DMS53 treated with DMSO at 0.1 percent for 48 hours (cell line): ENCODE data around the gene LRRC40.
"Not testable (repeated sequence)": the region's sequence is repeated elsewhere in the genome, so short reads cannot be mapped to it uniquely, and the experiment has no call there.

Source experiments
- DNase-seq: peaks from one replicate; lab custom pipeline; 2025; ENCODE audit not compliant: unreplicated experiment; lab: John Stamatoyannopoulos, UW

The LRRC40 gene

GRCh38 chr1:70205434-70206118 is at the start of gene LRRC40:
TSS of gene LRRC40 (minus strand) at chr1:70205579. CDS start at chr1:70205540, 39 bp downstream.
- peak; percentile 95 for DNase-seq

DNA sequence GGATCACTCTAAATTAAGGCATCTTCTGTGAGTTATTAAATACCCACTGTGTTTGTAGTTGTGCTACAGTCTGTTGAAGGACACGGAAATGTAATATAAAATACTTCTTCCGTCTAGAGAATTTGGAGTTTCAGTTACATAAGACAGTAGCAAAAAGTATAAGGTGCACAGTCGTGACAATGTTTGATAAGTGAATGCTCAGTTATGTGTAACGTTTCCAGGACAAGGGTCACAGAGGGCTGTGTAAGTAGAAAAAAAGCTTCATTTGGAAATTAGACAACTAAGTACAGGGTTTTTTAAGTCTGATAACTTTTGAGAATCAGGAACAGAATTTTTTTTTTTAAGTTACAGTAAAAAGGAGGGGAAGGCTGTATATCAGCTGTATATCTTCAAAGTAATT is 43.4 kb upstream of the LRRC40 start:
- DNase-seq, result no peak

GRCh38 chr1:70247768-70248167 is 42.4 kb upstream of the LRRC40 start:
- DNase-seq, result no peak

- no peak for DNase-seq
Observed at GRCh38 chr1:70247122-70247521, 41.7 kb upstream of the LRRC40 start.

DNA sequence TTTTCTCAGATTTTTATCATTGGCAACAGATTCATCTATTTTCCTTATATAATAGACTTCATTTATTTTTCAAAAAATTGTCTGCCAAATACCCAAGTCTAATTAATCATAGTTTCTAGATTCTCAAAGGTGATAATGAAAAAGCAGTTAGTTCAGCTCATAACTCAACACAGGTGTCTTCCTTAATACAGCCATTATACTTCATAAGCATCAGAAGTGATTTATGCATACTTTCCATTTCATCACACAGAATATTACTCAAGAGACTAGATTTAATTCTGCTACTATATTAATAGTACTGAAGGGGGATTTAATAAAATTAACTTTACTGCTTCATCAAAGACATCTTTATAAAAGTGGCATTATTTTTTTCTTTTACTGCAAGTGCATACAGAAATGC is 34.6 kb upstream of the LRRC40 start:
- DNase-seq, result no peak

- no peak for DNase-seq
Observed at GRCh38 chr1:70234733-70235132, 29.4 kb upstream of the LRRC40 start.

DNA sequence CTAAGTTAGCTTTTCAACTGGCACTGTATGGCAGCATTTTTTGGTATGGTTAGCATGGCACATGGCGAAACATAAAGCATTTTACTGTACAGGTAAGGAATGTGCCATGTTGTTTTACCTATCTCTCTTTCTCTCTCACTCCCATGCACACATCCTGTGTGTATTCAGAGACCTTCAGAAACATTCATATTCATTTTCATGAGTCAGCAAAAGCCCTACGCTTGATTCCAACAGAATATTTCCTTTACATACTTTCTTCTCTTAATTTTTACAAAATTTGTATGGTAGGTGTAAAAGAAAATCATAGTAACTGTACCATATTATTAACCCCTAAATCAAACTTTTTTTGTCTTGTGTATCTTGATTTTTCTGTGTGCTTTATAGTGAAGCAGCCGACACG is 26.1 kb upstream of the LRRC40 start:
- DNase-seq, result no peak

DNA sequence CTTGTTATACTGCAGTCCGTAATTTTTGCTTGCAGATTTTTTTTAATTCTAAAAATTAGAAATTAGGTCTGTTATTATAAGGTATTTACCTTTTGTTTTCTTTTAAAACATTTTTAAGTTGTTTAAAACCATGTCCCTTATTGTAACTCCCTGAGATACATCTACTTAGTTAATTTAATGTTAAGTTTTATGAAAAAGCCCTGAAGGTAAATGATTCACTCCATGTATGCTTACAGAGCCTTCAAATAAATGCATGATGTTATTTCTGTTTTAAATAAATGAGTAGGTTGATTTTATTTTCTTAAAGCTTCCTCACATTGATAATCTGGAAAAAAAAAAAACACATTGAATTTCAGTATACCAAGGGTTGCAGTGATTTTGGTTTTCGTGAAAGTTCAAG is 23.3 kb upstream of the LRRC40 start:
- no peak for DNase-seq

DNA sequence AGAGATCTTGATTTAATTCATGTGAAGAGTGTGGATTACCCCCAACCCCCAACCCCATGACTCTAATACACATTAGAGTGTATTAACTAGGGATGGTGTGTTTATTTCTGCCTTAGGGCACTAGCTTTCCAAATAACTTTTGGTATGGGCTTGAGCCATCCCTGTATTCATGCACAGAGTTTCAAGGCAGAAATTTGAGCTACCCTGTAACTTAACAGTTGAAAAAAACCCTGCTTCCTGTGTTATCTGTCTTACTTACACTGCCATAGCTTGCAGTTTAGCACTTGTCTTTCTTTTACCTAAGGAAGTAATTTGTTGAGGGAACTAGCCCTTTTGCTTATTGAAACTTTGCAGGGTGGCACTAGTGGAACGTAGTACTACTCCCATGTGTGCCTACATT is 22.1 kb upstream of the LRRC40 start:
- no peak for DNase-seq

- no peak for DNase-seq
Observed at GRCh38 chr1:70224954-70225353, 19.6 kb upstream of the LRRC40 start.

DNA sequence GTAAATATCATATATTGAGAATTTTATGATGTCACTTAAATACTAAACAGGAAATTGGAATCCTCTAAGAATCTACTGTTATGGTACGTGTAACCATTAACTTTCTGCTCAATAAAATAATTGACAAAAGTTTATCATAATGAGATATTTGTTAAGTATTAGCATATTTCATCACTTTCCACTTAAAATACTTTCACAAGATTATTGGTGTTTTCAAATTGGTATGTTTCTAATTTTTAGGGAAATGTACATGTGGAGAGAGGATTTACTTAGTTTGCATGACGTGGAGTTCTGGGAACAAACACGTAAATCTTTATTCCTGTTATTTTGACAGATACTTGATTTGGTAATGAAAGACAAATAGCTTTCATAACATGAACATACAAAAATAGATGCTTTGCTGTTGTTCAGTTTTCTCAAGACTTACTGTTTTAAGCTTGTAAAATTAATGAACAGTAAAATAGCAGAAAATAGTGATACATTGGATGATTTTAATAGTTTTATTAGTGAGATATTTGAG is 17.4 kb upstream of the LRRC40 start:
- DNase-seq, result no peak

DNA sequence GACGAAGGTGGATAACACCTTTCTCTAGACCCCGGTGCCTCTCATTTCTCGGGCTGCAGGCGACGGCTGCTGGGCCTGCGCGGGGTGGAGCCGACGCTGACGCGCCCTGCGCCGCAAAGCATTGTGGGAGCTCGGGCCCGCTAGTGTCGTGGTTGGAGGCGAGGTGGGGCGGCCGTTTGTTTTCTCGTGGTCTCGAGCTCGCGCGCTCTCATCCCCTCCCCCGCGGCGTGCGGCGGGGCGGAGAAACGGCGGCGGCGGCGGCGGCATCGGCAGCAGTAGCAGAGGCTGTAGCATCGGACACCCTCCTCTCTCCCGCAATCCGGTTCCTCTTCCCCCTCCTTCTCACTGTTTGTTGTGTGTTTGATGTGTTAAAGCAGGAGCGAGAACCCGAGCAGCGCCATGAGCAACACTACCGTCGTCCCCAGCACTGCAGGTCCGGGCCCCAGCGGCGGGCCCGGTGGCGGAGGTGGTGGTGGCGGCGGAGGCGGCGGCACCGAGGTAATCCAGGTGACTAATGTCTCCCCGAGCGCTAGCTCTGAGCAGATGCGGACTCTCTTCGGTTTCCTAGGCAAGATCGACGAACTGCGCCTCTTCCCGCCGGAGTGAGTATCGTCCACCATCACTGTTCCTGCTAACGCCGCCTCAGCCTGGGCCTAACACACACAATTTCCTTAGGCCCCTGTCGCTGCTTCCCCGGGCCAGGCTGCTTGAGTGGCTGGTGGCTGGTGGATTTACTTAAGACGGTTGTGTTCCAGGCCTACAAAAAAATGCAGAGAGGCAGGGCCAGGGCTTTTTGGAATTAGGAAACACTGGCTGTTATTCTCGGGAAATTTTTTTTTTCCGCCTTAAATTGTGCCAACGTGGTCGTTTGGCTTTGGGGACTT is 16.1 kb upstream of the LRRC40 start, which contains the start of gene SRSF11:
Gene SRSF11 (plus strand): TSS at position 143 of the 884 bp plus-strand sequence. CDS start 257 bp downstream, at position 400.
- peak; percentile 96 for DNase-seq

DNA sequence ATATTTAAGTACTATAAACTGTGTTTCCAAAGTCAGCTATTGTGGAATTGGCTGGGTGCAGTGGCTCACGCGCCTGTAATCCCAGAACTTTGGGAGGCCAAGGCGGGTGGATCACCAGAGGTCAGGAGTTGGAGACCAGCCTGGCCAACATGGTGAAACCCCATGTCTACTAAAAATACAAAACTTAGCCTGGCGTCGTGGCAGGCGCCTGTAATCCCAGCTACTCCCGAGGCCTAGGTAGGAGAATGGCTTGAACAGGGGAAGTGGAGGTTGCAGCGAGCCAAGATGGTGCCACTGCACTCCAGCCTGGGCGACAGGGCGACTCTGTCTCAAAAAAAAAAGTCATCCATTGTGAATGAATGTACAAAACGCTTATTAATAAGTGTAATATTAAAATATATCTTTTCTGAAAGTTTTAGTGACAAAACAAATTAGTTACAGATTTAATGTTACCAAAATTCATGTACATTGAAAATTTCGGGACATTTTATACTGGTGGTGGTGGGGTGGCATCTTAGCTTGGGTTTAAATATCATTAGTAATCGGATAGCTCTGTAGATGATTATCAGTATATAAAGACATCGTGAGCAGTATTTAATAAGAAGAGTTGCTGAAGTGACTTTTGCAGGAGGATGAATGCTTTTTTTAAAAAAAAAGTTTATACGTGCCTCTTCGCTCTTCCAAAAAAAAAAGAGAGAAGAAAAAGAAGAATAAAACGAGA is 15.3 kb upstream of the LRRC40 start:
- no peak for DNase-seq

DNA sequence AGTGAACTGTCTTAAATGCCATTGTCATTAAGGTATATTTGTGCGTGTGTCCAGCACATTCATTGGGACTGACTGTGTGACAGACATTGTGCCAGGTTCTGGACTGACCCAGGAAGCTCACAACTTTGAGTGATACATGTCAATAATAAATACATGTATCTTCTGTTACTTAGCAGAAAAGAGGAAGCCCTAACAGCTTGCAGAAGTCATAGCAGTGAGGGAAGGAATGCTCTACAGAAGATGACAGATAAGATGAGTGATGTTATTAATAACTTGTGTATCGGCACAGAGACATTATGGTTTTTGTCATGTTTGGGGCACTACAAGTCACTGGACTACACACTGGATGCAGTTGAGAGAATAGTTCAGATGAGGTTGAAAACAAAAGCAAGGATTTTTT is 14.6 kb upstream of the LRRC40 start:
- DNase-seq, result no peak

GRCh38 chr1:70211541-70211940 is 6.2 kb upstream of the LRRC40 start:
- no peak for DNase-seq

GRCh38 chr1:70210820-70211219 is 5.4 kb upstream of the LRRC40 start:
- no peak for DNase-seq

DNA sequence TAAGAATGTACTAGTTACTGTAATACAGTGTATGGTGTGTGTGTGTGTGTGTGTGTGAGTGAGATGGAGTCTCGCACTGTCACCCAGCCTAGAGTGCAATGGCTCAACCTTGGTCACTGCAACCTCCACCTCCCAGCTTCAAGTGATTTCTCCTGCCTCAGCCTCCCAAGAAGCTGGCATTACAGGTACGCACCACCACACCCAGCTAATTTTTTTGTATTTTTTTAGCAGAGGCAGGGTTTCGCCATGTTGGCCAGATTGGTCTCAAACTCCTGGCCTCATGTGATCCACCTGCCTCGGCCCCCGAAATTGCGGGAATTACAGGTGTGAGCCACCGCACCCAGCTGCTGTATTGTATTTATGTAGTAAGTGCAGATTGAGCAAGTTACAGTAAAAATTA is 2.9 kb upstream of the LRRC40 start:
- DNase-seq, result no peak

GRCh38 chr1:70207492-70207891 is 2.1 kb upstream of the LRRC40 start:
- DNase-seq, result no peak

DNA sequence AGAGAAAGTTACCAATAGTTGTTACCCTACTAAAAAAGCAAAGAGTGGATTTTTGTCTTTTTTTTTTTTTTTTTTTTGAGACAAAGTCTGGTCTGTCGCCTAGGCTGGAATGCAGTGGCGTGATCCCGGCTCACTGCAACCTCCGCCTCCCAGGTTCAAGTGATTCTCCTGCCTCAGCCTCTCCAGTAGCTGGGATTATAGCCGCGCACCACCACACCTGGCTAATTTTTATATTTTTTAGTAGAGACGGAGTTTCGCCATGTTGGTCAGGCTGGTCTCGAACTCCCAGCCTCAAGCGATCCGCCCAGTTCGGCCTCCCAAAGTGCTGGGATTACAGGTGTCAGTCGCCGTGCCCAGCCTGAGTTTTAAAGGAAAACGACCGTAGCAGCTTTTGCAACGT is 1.5 kb upstream of the LRRC40 start:
- DNase-seq, result not testable (repeated sequence)

- peak; percentile 63 for DNase-seq
Observed at GRCh38 chr1:70205071-70205433, 327 bp downstream of the LRRC40 start.

GRCh38 chr1:70204600-70204999 is 779 bp downstream of the LRRC40 start:
- DNase-seq, result no peak
